Fibroblast of skin of left biceps (primary cell): ENCODE results near the gene PYGM.

Experiments used
- DNase-seq, 2 experiments: peaks; one replicate each; pipeline ENCODE4 v3.0.0-alpha.2; 2013; ENCODE audit warnings: low read depth in 2 of 2

PYGM gene

DNA sequence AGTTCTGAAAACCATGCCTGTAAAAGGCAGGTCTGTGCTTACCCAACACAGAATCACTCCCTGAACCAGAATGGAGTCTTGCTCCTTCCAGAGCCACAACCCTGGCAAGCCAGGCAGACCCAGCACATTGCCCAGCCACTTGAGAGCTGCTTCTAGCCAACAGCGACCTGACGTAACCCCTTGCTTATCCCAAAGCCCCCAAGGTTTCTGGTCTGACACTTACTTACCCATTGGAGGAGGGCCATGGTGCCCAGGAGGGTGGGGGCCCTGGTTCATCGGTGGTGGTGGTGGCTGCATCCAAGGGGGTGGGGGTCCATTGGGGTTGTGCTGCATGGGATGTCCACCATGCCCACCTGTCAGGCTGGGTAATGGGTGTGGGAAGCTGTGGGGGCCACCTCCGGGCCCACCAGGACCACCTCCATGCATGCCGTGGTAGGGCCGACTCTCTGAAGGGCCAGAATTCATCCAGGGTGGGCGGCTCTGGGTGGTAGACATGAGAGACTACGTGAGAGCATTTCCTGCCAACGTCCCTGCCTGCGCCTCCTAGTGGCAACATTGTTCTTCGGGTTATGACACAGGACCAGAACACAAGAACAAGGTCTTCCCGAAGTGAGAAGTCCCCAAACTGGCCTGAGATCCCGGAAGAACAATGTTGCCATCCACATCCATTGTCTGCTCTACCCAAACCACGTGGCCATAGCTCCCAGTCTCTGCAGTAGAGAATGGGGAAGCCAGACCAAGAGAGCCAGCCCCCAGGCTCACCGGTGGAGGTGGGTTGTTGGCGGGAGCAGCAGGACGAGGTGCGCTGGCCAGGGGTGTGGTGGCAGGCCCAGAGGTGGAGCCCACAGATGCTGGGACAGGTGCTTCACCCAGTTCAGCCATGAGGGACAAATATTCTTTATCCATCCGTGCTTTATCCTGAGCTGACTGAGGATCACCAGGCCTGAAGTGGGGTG is 7.8 kb upstream of the PYGM start:
- no peak for DNase-seq

- no peak for DNase-seq
Observed at GRCh38 chr11:64766881-64767280, 7.1 kb upstream of the PYGM start.

DNA sequence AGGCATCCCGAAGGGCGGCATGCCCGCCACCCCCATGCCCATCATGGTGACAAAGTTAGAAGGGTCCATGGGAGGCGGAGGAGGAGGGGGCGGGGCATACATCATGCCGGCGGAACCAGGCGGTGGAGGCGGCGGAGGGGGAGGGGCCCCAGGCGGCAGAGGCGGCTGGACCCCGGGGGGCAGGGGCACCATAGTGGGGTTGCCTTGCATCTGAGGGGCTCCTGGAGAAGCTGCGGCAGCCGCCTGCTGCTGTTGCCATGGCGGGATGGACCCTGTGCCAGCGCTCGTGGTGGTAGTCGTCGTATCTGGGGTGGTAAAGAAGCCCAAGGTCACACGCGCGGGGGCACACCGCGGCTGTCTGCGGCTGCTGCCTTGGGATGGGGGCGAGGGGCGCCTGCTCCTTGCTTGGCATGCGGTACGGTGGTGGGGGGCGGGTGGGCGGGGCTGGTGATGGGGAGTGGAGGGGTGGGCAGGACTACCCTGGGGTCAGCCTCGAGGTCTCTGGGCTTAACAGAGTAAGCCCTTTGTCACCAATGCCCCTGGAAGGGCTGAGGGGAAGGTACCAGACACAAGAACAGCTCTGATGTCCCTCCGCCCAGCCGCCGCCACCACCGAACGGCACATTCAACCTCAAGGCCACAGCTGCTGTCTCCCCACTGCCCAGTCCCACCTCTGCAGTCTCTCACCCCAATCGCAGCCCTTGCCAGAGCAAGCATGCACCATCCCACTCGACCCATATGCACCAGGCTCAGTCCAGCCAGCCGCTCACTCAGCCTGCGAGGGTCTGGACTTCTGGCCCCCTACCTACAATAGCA is 6.3 kb upstream of the PYGM start:
- DNase-seq, result no peak

DNA sequence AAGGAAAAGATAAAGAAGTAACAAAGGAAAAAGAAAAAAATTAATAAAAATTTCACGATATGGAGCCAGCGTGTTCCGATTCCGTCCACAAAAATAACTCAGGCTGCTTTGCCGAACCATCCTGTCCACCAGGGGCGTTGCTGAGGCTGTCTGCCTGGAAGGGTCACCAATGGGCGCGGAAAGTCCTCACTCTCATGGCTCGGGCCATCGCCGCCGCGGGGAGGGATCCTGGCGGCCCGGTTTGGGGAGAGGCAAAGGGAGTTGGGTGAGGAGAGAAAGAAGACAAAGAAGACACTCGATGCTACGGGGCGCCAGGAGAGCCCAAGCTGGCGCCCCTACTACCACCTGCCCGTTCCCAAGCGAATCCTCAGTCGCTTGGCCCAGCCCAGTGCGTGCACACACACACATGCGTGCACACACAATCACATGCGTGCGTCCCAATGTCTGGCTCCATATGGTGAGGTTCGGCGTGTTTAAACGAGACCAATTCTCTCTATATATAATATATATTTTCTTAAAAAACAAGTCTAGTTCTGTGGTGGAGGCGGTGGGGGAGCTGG is 5.6 kb upstream of the PYGM start:
- no peak for DNase-seq

DNA sequence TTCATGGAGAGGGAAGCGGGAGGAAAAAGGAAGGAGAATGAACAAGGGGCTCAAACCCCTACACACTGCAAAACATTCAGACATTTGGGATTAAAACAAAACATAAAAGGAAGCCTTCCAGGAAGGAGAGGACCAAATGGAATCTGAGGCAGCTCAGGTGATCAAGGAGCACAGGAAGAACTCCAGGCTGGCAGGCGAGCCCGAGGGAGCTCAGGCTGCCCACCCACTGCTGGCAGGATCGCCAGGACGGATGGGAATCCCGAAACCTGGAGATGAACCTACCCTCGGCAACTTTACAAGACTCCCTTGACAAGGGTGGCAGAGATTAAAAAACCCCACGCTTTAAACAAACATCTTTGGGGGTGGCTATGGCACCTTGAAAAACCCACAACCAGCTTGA is 5.0 kb upstream of the PYGM start:
- no peak for DNase-seq

GRCh38 chr11:64764040-64764611 is 4.4 kb upstream of the PYGM start:
- DNase-seq, result no peak

DNA sequence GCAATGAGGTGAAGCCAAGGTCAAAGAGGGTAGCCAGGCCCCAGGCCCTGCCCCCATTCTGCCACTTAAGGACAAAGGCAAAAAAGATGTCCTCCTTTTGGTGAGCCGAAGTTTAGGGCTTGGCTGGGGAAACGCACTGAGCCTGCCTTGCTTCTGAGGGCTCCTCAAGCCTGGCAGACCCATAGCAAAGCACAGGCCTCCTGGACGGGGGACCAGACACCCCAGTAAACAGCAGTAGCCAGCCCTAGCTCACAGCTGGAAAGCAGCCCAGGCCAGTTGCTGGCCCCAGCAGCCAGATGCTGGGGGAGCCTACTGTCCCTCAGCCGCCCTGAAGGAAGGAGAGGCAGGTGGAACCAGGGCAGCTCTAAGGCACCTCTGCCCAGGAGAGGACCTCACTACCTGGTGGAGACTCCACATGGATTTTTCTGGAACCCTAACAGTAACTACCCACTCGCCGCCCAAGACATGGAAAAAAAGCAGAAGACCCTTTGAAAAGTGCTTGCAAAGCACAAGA is 3.8 kb upstream of the PYGM start:
- no peak for DNase-seq

DNA sequence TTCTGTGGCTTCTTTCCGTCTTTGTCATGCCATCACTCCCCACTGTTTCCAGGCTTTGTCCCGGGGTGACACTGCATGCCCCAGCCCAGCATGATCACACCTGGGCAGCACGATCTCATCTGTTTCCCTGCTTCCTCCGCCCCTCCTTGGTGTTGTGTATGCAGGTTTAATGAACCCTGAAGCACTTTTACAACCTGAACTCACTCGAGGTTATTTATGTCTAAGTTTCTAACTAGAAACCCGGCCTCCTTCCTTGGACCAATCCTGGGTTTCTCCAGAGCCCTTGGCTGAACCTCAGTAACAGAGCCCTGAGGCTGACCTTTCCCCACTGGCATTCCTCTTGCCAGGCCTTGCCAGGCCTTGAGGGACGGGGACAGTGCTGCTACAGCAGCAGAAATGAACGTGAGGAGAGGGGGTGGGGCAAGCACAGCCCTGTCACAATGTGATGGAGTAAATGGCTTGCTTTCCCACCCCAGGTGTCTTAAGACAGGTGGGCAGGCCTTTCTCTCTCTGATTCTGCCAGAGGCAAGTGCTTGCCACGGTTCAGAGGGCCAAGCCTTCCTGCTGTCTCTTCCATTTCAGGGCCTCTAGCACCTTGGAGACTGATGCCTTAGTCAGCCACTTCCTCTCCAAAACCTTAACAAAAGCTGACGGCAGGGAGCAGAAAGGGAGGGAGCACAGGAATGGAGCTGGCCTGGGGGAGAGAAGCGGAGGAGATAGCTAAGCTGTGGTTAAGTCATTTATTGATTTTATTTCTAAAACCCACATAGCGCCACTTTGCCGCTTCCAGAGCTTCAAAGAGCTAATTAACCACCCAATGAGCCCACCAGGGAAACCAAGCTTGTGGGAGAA is 3.1 kb upstream of the PYGM start:
- no peak for DNase-seq

DNA sequence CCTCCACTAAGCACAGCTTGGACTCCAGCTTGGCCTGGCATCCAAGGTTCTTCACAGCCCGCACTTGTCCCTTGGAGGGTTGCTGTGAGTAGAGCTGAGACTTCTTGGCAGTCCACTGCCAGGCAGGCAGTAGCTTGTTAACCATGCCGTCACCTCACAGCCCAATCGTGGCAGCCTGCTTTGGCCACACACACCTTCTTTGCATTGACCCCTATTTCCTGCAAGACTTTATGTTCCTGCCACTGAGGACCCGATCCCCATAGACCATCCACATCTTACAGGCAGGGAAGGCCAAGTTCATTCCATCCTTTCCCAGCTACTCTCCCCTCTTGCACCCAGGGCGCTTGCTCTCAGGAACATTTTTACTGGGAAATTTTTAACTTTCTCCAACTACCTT is 2.5 kb upstream of the PYGM start:
- no peak for DNase-seq

GRCh38 chr11:64760759-64761420 is 1.1 kb upstream of the PYGM start:
- no peak for DNase-seq

GRCh38 chr11:64759131-64759721 is 548 bp downstream of the PYGM start:
- no peak for DNase-seq

GRCh38 chr11:64758330-64759079 is 1.3 kb downstream of the PYGM start:
- DNase-seq, result no peak

GRCh38 chr11:64757549-64758329 is 2.0 kb downstream of the PYGM start:
- DNase-seq, result no peak

GRCh38 chr11:64755681-64756361 is 4.0 kb downstream of the PYGM start:
- DNase-seq, result no peak

- DNase-seq, result no peak
Observed at GRCh38 chr11:64754919-64755662, 4.7 kb downstream of the PYGM start.

- no peak for DNase-seq
Observed at GRCh38 chr11:64754124-64754918, 5.5 kb downstream of the PYGM start.
